PC-9 (cell line): ENCODE measurements around the gene VAMP4. TPM values are rescaled to one million over a fixed set of nuclear protein-coding genes. Genes with fewer than 3 reads are reported as not detected.

Experiments used
- BruUV-seq: library from RNA; stranded (reverse); fragments of 400-500 nt; replicated peaks from 2 replicates; lab custom pipeline; 2021; lab: Mats Ljungman, UMichigan
- CTCF ChIA-PET: fragments of 300-600 bp; sonication (Branson Sonifier 250); formaldehyde crosslinking; loops from one replicate; lab custom pipeline; 2022; ENCODE audit warnings: antibody characterized with exemption; lab: Charles Lee
- POLR2A ChIA-PET: fragments of 300-600 bp; sonication (Branson Sonifier 250); formaldehyde crosslinking; loops from one replicate; lab custom pipeline; 2022; ENCODE audit warnings: antibody characterized with exemption; ENCODE audit not compliant: unreplicated experiment; lab: Charles Lee
- DNase-seq, 2 experiments: peaks; one replicate each; pipeline versions ENCODE4 v3.0.0 to v3.0.0-alpha.2; 2015 to 2022; ENCODE audit warnings: mixed read lengths in 1 of 2
- H2AFZ ChIP-seq: fragments of 200-600 bp; sonication (generic); 2 replicates; pipeline ENCODE4 v1.8.1; 2017; ENCODE audit warnings: antibody characterized with exemption
- H3F3A ChIP-seq: fragments of 200-600 bp; sonication (generic); 2 replicates; pipeline ENCODE4 v1.8.1; 2017; ENCODE audit warnings: antibody characterized with exemption, mild to moderate bottlenecking, low read depth; ENCODE audit not compliant: insufficient read depth
- H3K27ac ChIP-seq: fragments of 200-600 bp; sonication (generic); 2 replicates; pipeline ENCODE4 v1.6.1; 2016; ENCODE audit warnings: mixed run types
- H3K27me3 ChIP-seq: fragments of 200-600 bp; sonication (generic); 2 replicates; pipeline ENCODE4 v1.6.1; 2016; ENCODE audit warnings: low read depth, mixed run types; ENCODE audit not compliant: insufficient read depth
- H3K36me3 ChIP-seq: fragments of 200-600 bp; sonication (generic); 2 replicates; pipeline ENCODE4 v1.6.1; 2016; ENCODE audit warnings: low read depth, mixed run types
- H3K4me1 ChIP-seq: fragments of 200-600 bp; sonication (generic); replicated peaks from 2 replicates; pipeline ENCODE4 v1.6.1; 2016; ENCODE audit warnings: mixed run types; ENCODE audit not compliant: insufficient read depth
- H3K4me2 ChIP-seq: fragments of 200-600 bp; sonication (generic); 2 replicates; pipeline ENCODE4 v1.6.1; 2017; ENCODE audit warnings: mixed run types
- H3K4me3 ChIP-seq: fragments of 200-600 bp; sonication (generic); 2 replicates; pipeline ENCODE4 v1.6.1; 2016; ENCODE audit warnings: mixed run types
- H3K79me2 ChIP-seq: fragments of 200-600 bp; sonication (generic); 2 replicates; pipeline ENCODE4 v1.6.1; 2017; ENCODE audit warnings: low read depth, mixed run types
- H3K9me2 ChIP-seq: fragments of 200-600 bp; sonication (generic); 2 replicates; pipeline ENCODE4 v1.8.1; 2017; ENCODE audit warnings: mild to moderate bottlenecking; ENCODE audit not compliant: insufficient read depth
- H3K9me3 ChIP-seq: fragments of 200-600 bp; sonication (generic); 2 replicates; pipeline ENCODE4 v1.8.1; 2016; ENCODE audit warnings: low read depth; ENCODE audit not compliant: insufficient read depth
- H4K20me1 ChIP-seq: fragments of 200-600 bp; sonication (generic); 2 replicates; pipeline ENCODE4 v1.8.1; 2017; ENCODE audit not compliant: insufficient read depth
- EZH2 ChIP-seq: fragments of 200-600 bp; sonication (generic); IDR thresholded peaks from 2 replicates; pipeline ENCODE4 v1.8.0; 2017; ENCODE audit warnings: antibody characterized with exemption, low read depth
- intact Hi-C: fragments of 100-400 bp; cut with micrococcal nuclease; formaldehyde crosslinking; loops from one replicate; pipeline ENCODE4 v1.10.0; 2022; ENCODE audit not compliant: unreplicated experiment
- total RNA-seq: library from RNA; stranded (reverse); gene quantifications from 2 replicates; pipeline ENCODE4 v1.2.3, GENCODE V29; 2021
- TF ChIP-seq, protein P1 (sequence below): fragments of 200-600 bp; sonication (generic); conservative IDR thresholded peaks from 2 replicates; pipeline ENCODE4 v1.6.1; 2017; ENCODE audit warnings: mixed run types, antibody characterized with exemption, mild to moderate bottlenecking, moderate library complexity

VAMP4 gene
- total RNA-seq, 1 experiment from 2014 or later: 9.8 TPM

DNA sequence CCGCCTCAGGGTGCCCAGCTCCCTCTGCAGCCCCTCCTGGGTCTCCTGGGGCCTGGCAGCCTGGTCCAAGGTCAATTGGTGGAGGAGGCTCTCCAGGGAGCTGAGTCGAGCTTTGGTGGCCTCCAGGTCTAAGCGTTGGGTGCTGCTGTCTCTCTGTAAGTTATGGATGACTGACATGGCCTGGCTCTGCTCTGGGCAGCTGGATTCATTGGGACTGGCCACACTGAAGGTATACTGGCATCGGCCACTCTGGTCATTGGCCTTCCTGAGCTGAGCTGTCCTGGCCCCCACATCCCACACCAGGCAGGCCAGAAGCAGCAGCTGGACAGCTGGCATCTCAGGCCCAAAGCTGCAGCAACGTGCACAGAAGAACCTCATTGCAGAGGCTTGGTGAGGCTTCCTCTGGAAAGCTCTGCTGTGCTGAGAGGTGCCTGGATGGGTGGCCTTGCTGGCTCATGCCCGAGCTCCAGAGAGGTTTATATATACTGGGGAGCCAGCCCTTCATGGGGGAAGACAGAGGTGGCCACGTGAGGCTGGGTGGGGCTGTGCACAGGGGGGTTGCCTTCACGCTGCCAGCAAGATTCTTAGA is 89.5 kb downstream of the VAMP4 start, which contains the start of gene MYOC:
MYOC (minus strand) TSS at position 455 of the 589 bp plus-strand sequence; CDS start at position 378, 77 bp downstream.
- Histone ChIP-seq H3K27me3 (no peaks in the 10 kb centered on the region), H4K20me1 (no peaks in the 10 kb centered on the region), H3K36me3 (no peaks in the 10 kb centered on the region), H3K9me3 (no peaks in the 10 kb centered on the region), H3K79me2 (no peaks in the 10 kb centered on the region), H3K4me1 (no peaks in the 10 kb centered on the region), H3K27ac (no peak within 1 kb of the TSS), H3K9me2 (no peaks in the 10 kb centered on the region), H3K4me2 (no peak within 1 kb of the TSS), H3K4me3 (no peak within 1 kb of the TSS), H3F3A (no peaks in the 10 kb centered on the region), H2AFZ (no peak within 1 kb of the TSS)
- BruUV-seq: no TSS peak
- ChIA-PET POLR2A (no interaction called here), CTCF (no interaction called here)
- TF ChIP-seq EZH2: no peak
- TF ChIP-seq, protein P1, sequence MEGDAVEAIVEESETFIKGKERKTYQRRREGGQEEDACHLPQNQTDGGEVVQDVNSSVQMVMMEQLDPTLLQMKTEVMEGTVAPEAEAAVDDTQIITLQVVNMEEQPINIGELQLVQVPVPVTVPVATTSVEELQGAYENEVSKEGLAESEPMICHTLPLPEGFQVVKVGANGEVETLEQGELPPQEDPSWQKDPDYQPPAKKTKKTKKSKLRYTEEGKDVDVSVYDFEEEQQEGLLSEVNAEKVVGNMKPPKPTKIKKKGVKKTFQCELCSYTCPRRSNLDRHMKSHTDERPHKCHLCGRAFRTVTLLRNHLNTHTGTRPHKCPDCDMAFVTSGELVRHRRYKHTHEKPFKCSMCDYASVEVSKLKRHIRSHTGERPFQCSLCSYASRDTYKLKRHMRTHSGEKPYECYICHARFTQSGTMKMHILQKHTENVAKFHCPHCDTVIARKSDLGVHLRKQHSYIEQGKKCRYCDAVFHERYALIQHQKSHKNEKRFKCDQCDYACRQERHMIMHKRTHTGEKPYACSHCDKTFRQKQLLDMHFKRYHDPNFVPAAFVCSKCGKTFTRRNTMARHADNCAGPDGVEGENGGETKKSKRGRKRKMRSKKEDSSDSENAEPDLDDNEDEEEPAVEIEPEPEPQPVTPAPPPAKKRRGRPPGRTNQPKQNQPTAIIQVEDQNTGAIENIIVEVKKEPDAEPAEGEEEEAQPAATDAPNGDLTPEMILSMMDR: no peak
- DNase-seq: no peak
- intact Hi-C loops: no loop called here

Other genes starting within 250 kb of the VAMP4 start
- not detected in 2 replicates for gene MYOCOS, start 119.8 kb downstream of the VAMP4 start, total RNA-seq
- not detected in 2 replicates for gene MYOC, start 89.4 kb downstream of the VAMP4 start, total RNA-seq
- gene METTL13, start 39.6 kb upstream of the VAMP4 start, total RNA-seq: 32.2 and 35.9 TPM in 2 replicates
- gene DNM3, start 99.4 kb upstream of the VAMP4 start, total RNA-seq: 0.78 and 1.7 TPM in 2 replicates